Measurements from ENCODE around the gene ZW10. TPM values are rescaled to one million over a fixed set of nuclear protein-coding genes. Genes with fewer than 3 reads are reported as not detected.

The ZW10 gene
- polyA plus RNA-seq, 3 donors, result 3.3 to 13.1 (median 10.2) TPM

GRCh38 chr11:113715882-113716625, 57.4 kb downstream of the ZW10 start:
- Histone ChIP-seq H3K9ac (ENCODE audit: insufficient read depth, low read length, poor library complexity, severe bottlenecking) (no peak overlapping the region), H3K27me3 (ENCODE audit: control insufficient read depth in 2 of 2, insufficient read depth in 2 of 2, low read length in 2 of 2) (no peaks in the 10 kb centered on the region), H2AFZ (ENCODE audit: insufficient read depth, low read depth, low read length, poor library complexity, severe bottlenecking) (no peak overlapping the region), H3K36me3 (replicated peaks in 1 of 2; ENCODE audit: control insufficient read depth in 1 of 2, insufficient read depth in 2 of 2, low read length in 2 of 2) (no peaks in the 10 kb centered on the region), H3K9me3 (replicated peaks in 1 of 2; ENCODE audit: control insufficient read depth in 1 of 2, insufficient read depth in 1 of 2, low read length in 2 of 2) (peaks cover 0 to 7% of the 10 kb centered on the region in 2 donors), H3K4me2 (replicated peaks; ENCODE audit: extremely low read depth, low read length, poor library complexity, severe bottlenecking) (no peak overlapping the region), H3K79me2 (ENCODE audit: insufficient read depth, low read length) (no peaks in the 10 kb centered on the region), H3K27ac (ENCODE audit: low read depth in 1 of 2, low read length in 2 of 2) (no peak overlapping the region), H3K4me1 (ENCODE audit: control insufficient read depth in 1 of 2, insufficient read depth in 2 of 2, low read length in 2 of 2) (no peaks in the 10 kb centered on the region), H3K4me3 (replicated peaks in 1 of 3; ENCODE audit: low read depth in 2 of 3, low read length in 3 of 3) (no peak overlapping the region), H4K20me1 (ENCODE audit: insufficient read depth, low read length) (no peaks in the 10 kb centered on the region)
- intact Hi-C loops (cut with micrococcal nuclease), result no loop called here
- Mint-ChIP-seq H3K4me3 (no peak overlapping the region), H3K9me3 (peaks cover 5 to 26% (median 9%) of the 10 kb centered on the region in 7 donors), H3K4me1 (no peaks in the 10 kb centered on the region), H3K36me3 (peaks cover 4 to 8% of the 10 kb centered on the region in 2 donors), H3K27ac (no peak overlapping the region), H3K27me3 (ENCODE audit: low read depth in 3 of 3) (no peaks in the 10 kb centered on the region)
- WGBS (ENCODE audit: insufficient coverage), result no CpG with 5 or more reads among the region's 2 CpGs
- DNase-seq, result no peak
- TF ChIP-seq CTCF (IDR thresholded peaks at IDR 0.05), result no peak

GRCh38 chr11:113715273-113715672, 58.2 kb downstream of the ZW10 start:
- peaks cover 4 to 8% of the 10 kb centered on the region in 2 donors for H3K36me3 Mint-ChIP-seq
- H3K4me2 ChIP-seq (replicated peaks; ENCODE audit: extremely low read depth, low read length, poor library complexity, severe bottlenecking), result no peak overlapping the region
- H4K20me1 ChIP-seq (ENCODE audit: insufficient read depth, low read length), result no peaks in the 10 kb centered on the region
- H3K4me3 Mint-ChIP-seq, result no peak overlapping the region
- peaks cover 5 to 23% (median 7%) of the 10 kb centered on the region in 7 donors for H3K9me3 Mint-ChIP-seq
- no peaks in the 10 kb centered on the region for H3K27me3 Mint-ChIP-seq (ENCODE audit: low read depth in 3 of 3)
- no peak overlapping the region for H3K27ac Mint-ChIP-seq
- H3K9ac ChIP-seq (ENCODE audit: insufficient read depth, low read length, poor library complexity, severe bottlenecking), result no peak overlapping the region
- no peaks in the 10 kb centered on the region for H3K4me1 Mint-ChIP-seq
- no peak overlapping the region for H2AFZ ChIP-seq (ENCODE audit: insufficient read depth, low read depth, low read length, poor library complexity, severe bottlenecking)
- H3K4me3 ChIP-seq (replicated peaks in 1 of 3; ENCODE audit: low read depth in 2 of 3, low read length in 3 of 3), result no peak overlapping the region
- 100% methylated on average over 1 of the region's 1 CpG for WGBS (ENCODE audit: insufficient coverage)
- H3K9me3 ChIP-seq (replicated peaks in 1 of 2; ENCODE audit: control insufficient read depth in 1 of 2, insufficient read depth in 1 of 2, low read length in 2 of 2), result peaks cover 0 to 7% of the 10 kb centered on the region in 2 donors
- no peak for TF ChIP-seq CTCF (IDR thresholded peaks at IDR 0.05)
- intact Hi-C loops (cut with micrococcal nuclease), result no loop called here
- no peak overlapping the region for H3K27ac ChIP-seq (ENCODE audit: low read depth in 1 of 2, low read length in 2 of 2)
- no peaks in the 10 kb centered on the region for H3K79me2 ChIP-seq (ENCODE audit: insufficient read depth, low read length)
- no peaks in the 10 kb centered on the region for H3K36me3 ChIP-seq (replicated peaks in 1 of 2; ENCODE audit: control insufficient read depth in 1 of 2, insufficient read depth in 2 of 2, low read length in 2 of 2)
- DNase-seq, result no peak
- H3K4me1 ChIP-seq (ENCODE audit: control insufficient read depth in 1 of 2, insufficient read depth in 2 of 2, low read length in 2 of 2), result no peaks in the 10 kb centered on the region
- no peaks in the 10 kb centered on the region for H3K27me3 ChIP-seq (ENCODE audit: control insufficient read depth in 2 of 2, insufficient read depth in 2 of 2, low read length in 2 of 2)

Data from CD14-positive monocyte (primary cell).